HEK293 (cell line): ENCODE results near the gene NCLN.

Experiments used
- CTCF ChIA-PET: fragments of 350-600 bp; formaldehyde crosslinking; extraction: SDS; loops from one replicate; lab custom pipeline; 2021; ENCODE audit warnings: antibody characterized with exemption; lab: Yijun Ruan, JAX
- POLR2A ChIA-PET: fragments of 300-600 bp; formaldehyde crosslinking; extraction: SDS; loops from one replicate; lab custom pipeline; 2020; ENCODE audit warnings: antibody characterized with exemption, inconsistent platforms; lab: Yijun Ruan, JAX
- H3K27ac ChIP-seq: fragments of 200-500 bp; sonication (Bioruptor generic); 2 replicates; pipeline ENCODE4 v1.5.1; 2014; ENCODE audit warnings: low read depth, low read length, control low read depth, inconsistent platforms; ENCODE audit errors: extremely low read depth
- H3K36me3 ChIP-seq, 2 experiments: fragments of 200-500 bp in 1 of 2; sonication (Bioruptor generic) in 1 of 2; 1 replicate in 1 of 2; 2 replicates in 1 of 2; pipeline ENCODE4 v1.5.1; 2014 to 2017; ENCODE audit warnings: inconsistent platforms in 2 of 2, low read length in 2 of 2; ENCODE audit not compliant: control insufficient read depth in 2 of 2, insufficient read depth in 1 of 2
- H3K4me1 ChIP-seq: fragments of 200-500 bp; sonication (Bioruptor generic); 2 replicates; pipeline ENCODE4 v1.5.1; 2014; ENCODE audit warnings: mild to moderate bottlenecking, low read length, inconsistent platforms; ENCODE audit not compliant: control insufficient read depth, insufficient read depth
- H3K4me3 ChIP-seq: 2 replicates; pipeline ENCODE4 v1.5.1; 2011; ENCODE audit warnings: low read depth, mild to moderate bottlenecking, control low read depth, low read length, moderate library complexity
- H3K9me3 ChIP-seq: fragments of 200-500 bp; sonication (Bioruptor generic); 2 replicates; pipeline ENCODE4 v1.5.1; 2014; ENCODE audit warnings: low read depth, low read length, inconsistent platforms; ENCODE audit not compliant: control insufficient read depth, insufficient read depth
- BCL11B ChIP-seq: fragments of 450-650 bp; formaldehyde crosslinking; IDR thresholded peaks from 2 replicates; pipeline ENCODE4 v1.5.1; 2016; ENCODE audit warnings: low read depth, missing biosample characterization, missing genetic modification characterization
- GLIS1 ChIP-seq: fragments of 450-650 bp; formaldehyde crosslinking; IDR thresholded peaks from 2 replicates; pipeline ENCODE4 v1.5.1; 2016; ENCODE audit warnings: missing biosample characterization, missing genetic modification characterization
- GLIS2 ChIP-seq: fragments of 450-650 bp; formaldehyde crosslinking; IDR thresholded peaks from 2 replicates; pipeline ENCODE4 v1.5.1; 2016; ENCODE audit warnings: missing biosample characterization, missing genetic modification characterization
- KLF17 ChIP-seq: fragments of 450-650 bp; formaldehyde crosslinking; IDR thresholded peaks from 2 replicates; pipeline ENCODE4 v1.5.1; 2016; ENCODE audit warnings: missing biosample characterization, missing genetic modification characterization
- OSR2 ChIP-seq: fragments of 450-650 bp; formaldehyde crosslinking; IDR thresholded peaks from 2 replicates; pipeline ENCODE4 v1.5.1; 2016; ENCODE audit warnings: missing biosample characterization, missing genetic modification characterization
- PATZ1 ChIP-seq: fragments of 450-650 bp; formaldehyde crosslinking; IDR thresholded peaks from 2 replicates; pipeline ENCODE4 v1.5.1; 2016; ENCODE audit warnings: missing biosample characterization, missing genetic modification characterization
- SCRT1 ChIP-seq: fragments of 450-650 bp; formaldehyde crosslinking; IDR thresholded peaks from 2 replicates; pipeline ENCODE4 v1.5.1; 2016; ENCODE audit warnings: missing biosample characterization, missing genetic modification characterization, borderline replicate concordance
- TRIM28 ChIP-seq: IDR thresholded peaks from 2 replicates; pipeline ENCODE4 v1.6.1; 2011; ENCODE audit warnings: low read length, control low read depth, borderline replicate concordance
- ZBTB10 ChIP-seq: fragments of 450-650 bp; formaldehyde crosslinking; IDR thresholded peaks from 2 replicates; pipeline ENCODE4 v1.5.1; 2016; ENCODE audit warnings: missing biosample characterization, missing genetic modification characterization
- ZBTB48 ChIP-seq: fragments of 450-650 bp; formaldehyde crosslinking; IDR thresholded peaks from 2 replicates; pipeline ENCODE4 v1.5.1; 2016; ENCODE audit warnings: missing biosample characterization, missing genetic modification characterization
- ZBTB8A ChIP-seq: fragments of 450-650 bp; formaldehyde crosslinking; IDR thresholded peaks from 2 replicates; pipeline ENCODE4 v1.5.1; 2016; ENCODE audit warnings: missing biosample characterization, missing genetic modification characterization
- ZIC2 ChIP-seq: fragments of 450-650 bp; formaldehyde crosslinking; IDR thresholded peaks from 2 replicates; pipeline ENCODE4 v1.5.1; 2016; ENCODE audit warnings: missing biosample characterization, missing genetic modification characterization
- ZNF138 ChIP-seq: fragments of 450-650 bp; formaldehyde crosslinking; IDR thresholded peaks from 2 replicates; pipeline ENCODE4 v1.5.1; 2016; ENCODE audit warnings: missing biosample characterization, missing genetic modification characterization, borderline replicate concordance
- ZNF654 ChIP-seq: fragments of 450-650 bp; formaldehyde crosslinking; IDR thresholded peaks from 2 replicates; pipeline ENCODE4 v1.5.1; 2016; ENCODE audit warnings: low read depth, missing biosample characterization, missing genetic modification characterization
- TF ChIP-seq, protein P1 (sequence below): IDR thresholded peaks from 2 replicates; pipeline ENCODE4 v1.6.1; 2011; ENCODE audit warnings: mild to moderate bottlenecking, low read depth, low read length, borderline replicate concordance
- TF ChIP-seq, protein P2 (sequence below): fragments of 450-650 bp; formaldehyde crosslinking; IDR thresholded peaks from 2 replicates; pipeline ENCODE4 v1.5.1; 2017; ENCODE audit warnings: missing biosample characterization, missing genetic modification characterization
- TF ChIP-seq, protein P3 (sequence below): fragments of 450-650 bp; formaldehyde crosslinking; IDR thresholded peaks from 2 replicates; pipeline ENCODE4 v1.5.1; 2016; ENCODE audit warnings: missing biosample characterization, missing genetic modification characterization

NCLN gene

DNA sequence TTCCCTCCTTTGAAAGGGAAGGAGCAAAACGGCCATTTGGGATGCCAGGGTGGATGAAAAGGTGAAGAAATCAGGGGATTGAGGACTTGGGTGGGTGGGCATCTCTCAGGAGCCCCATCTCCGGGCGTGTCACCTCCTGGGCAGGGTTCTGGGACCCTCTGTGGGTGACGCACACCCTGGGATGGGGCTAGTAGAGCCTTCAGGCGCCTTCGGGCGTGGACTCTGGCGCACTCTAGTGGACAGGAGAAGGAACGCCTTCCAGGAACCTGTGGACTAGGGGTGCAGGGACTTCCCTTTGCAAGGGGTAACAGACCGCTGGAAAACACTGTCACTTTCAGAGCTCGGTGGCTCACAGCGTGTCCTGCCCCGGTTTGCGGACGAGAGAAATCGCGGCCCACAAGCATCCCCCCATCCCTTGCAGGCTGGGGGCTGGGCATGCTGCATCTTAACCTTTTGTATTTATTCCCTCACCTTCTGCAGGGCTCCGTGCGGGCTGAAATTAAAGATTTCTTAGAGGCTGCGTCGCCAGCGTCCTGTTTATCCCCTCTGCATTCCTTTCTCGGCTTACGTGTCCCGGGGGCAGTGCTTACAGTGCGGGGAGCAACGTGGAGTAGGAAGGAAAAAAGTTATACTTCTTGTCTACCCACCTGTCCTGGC is 22.4 kb upstream of the NCLN start (continued):
- TF ChIP-seq PATZ1 (tag by site-specific recombination) = 0 out of 2 replicates have a peak, but pooled peaks have one; percentile 21
- peak; percentile 90 for TF ChIP-seq ZNF654 (tag by site-specific recombination)
- TF ChIP-seq GLIS2 = peak; percentile 31; the same call in 1 of the 2 replicates
- 0 out of 2 replicates have a peak, but pooled peaks have one; percentile 43 for TF ChIP-seq KLF17
- TF ChIP-seq, protein P1, sequence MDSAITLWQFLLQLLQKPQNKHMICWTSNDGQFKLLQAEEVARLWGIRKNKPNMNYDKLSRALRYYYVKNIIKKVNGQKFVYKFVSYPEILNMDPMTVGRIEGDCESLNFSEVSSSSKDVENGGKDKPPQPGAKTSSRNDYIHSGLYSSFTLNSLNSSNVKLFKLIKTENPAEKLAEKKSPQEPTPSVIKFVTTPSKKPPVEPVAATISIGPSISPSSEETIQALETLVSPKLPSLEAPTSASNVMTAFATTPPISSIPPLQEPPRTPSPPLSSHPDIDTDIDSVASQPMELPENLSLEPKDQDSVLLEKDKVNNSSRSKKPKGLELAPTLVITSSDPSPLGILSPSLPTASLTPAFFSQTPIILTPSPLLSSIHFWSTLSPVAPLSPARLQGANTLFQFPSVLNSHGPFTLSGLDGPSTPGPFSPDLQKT = no peak
- TF ChIP-seq ZIC2 (tag by site-specific recombination) = no peak
- TF ChIP-seq GLIS1 (tag by site-specific recombination) = peak; percentile 58
- no peak for TF ChIP-seq TRIM28
- peak; percentile 83 for TF ChIP-seq ZBTB48 (tag by site-specific recombination)
- no peak for TF ChIP-seq ZNF138
- TF ChIP-seq BCL11B = no peak
- peak; percentile 92 for TF ChIP-seq SCRT1 (tag by site-specific recombination)
- TF ChIP-seq, protein P2, sequence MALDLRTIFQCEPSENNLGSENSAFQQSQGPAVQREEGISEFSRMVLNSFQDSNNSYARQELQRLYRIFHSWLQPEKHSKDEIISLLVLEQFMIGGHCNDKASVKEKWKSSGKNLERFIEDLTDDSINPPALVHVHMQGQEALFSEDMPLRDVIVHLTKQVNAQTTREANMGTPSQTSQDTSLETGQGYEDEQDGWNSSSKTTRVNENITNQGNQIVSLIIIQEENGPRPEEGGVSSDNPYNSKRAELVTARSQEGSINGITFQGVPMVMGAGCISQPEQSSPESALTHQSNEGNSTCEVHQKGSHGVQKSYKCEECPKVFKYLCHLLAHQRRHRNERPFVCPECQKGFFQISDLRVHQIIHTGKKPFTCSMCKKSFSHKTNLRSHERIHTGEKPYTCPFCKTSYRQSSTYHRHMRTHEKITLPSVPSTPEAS (tag by site-specific recombination) = 0 out of 2 replicates have a peak, but pooled peaks have one; percentile 13
- peak; percentile 33; the same call in 1 of the 2 replicates for TF ChIP-seq ZBTB8A (tag by site-specific recombination)
- TF ChIP-seq, all 188 proteins: peak for 13

DNA sequence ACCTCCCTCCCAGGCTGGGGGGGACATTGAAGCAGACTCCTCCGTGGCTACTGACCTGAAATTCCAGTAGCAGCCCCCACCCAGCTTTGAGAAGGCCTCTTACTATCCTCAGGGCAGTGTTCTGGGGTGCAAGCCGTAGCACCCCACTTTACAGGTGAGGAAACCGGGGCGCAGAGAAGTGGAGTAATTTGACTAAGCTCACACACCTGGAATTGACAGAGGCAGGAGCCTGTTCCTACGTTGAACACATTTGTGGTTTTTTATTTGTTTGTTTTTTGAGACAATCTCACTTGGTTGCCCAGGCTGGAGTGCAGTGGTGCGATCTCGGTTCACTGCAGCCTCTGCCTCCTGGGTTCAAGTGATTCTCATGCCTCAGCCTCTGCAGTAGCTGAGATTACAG is 21.8 kb upstream of the NCLN start:
- POLR2A ChIA-PET = interaction anchor here (0.6 to 1.1 kb wide), 2 partner anchors 213 to 326 kb away, joined by 3 read pairs; no protein-coding TSS in a partner anchor
- Histone ChIP-seq H3K4me3 (no peak overlapping the region), H3K4me1 (0 out of 2 replicates have a peak, but pooled peaks cover 4% of the 10 kb centered on the region), H3K9me3 (no peaks in the 10 kb centered on the region), H3K36me3 (no peaks in the 10 kb centered on the region), H3K27ac (no peak overlapping the region)
- TF ChIP-seq OSR2 (tag by site-specific recombination) = 0 out of 2 replicates have a peak, but pooled peaks have one; percentile 43
- TF ChIP-seq ZBTB10 = peak; percentile 66
- TF ChIP-seq, protein P3, sequence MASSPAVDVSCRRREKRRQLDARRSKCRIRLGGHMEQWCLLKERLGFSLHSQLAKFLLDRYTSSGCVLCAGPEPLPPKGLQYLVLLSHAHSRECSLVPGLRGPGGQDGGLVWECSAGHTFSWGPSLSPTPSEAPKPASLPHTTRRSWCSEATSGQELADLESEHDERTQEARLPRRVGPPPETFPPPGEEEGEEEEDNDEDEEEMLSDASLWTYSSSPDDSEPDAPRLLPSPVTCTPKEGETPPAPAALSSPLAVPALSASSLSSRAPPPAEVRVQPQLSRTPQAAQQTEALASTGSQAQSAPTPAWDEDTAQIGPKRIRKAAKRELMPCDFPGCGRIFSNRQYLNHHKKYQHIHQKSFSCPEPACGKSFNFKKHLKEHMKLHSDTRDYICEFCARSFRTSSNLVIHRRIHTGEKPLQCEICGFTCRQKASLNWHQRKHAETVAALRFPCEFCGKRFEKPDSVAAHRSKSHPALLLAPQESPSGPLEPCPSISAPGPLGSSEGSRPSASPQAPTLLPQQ (tag by site-specific recombination) = no peak
- CTCF ChIA-PET = interaction anchor here (0.5 to 2.4 kb wide), 22 partner anchors 12 to 320 kb away, joined by 3 to 27 read pairs (median 3); no protein-coding TSS in a partner anchor
